GM18505 (cell line): Measurements from ENCODE around the gene CIAO3.

Experiments
- ATAC-seq: cut with Tn5 transposase; IDR thresholded peaks from one replicate; pipeline ENCODE4 v1.9.1; 2021; ENCODE audit not compliant: unreplicated experiment
- POLR2A ChIP-seq: IDR thresholded peaks from 4 replicates; pipeline ENCODE4 v1.6.1; 2011; ENCODE audit warnings: borderline replicate concordance; ENCODE audit not compliant: insufficient read depth, insufficient read length; ENCODE audit errors: extremely low read depth

The CIAO3 gene

DNA sequence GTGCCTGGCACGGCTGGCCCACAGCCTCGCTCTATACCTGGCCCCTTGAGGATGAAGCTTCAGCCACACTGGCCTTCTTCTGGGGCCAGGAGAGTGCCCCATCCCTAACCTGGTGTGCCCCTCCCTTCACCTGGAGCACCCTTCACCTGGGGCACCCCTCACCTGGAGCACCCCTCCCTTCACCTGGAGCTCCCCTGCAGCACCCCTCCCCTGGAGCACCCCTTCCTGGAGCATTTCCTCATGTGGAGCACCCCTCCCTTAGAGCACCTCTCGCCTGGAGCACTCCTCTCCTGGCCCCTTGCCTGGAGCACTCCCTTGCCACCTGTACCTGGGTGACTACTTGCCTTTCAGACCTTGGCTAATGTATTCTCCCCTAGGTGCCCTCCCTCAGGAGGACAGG lies 32.8 kb downstream of the CIAO3 start:
- ATAC-seq = no peak
- TF ChIP-seq POLR2A = no peak

DNA sequence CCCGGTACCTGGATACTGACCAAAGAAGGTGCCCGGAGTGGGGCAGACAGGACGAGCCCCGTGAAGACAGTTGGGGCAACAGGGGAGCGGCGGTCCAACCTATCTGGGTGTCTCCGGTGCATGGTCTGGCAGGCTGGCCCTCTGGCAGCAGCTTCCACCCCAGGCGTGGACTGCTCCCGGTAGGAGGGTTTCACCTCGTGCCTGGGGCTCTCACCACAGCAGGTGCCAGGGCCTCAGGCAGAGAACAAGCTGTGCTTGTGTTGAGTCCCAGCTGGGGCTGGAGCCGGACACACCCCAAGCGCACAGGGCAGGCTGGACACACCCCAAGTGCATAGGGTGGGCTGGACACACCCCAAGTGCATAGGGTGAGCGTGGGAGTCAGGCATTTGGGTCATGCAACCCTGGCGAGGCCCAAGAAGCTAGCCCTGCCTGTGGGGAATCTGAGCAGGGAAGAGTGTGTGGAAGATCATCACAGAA lies 33.7 kb downstream of the CIAO3 start:
- no peak for ATAC-seq
- no peak for TF ChIP-seq POLR2A

DNA sequence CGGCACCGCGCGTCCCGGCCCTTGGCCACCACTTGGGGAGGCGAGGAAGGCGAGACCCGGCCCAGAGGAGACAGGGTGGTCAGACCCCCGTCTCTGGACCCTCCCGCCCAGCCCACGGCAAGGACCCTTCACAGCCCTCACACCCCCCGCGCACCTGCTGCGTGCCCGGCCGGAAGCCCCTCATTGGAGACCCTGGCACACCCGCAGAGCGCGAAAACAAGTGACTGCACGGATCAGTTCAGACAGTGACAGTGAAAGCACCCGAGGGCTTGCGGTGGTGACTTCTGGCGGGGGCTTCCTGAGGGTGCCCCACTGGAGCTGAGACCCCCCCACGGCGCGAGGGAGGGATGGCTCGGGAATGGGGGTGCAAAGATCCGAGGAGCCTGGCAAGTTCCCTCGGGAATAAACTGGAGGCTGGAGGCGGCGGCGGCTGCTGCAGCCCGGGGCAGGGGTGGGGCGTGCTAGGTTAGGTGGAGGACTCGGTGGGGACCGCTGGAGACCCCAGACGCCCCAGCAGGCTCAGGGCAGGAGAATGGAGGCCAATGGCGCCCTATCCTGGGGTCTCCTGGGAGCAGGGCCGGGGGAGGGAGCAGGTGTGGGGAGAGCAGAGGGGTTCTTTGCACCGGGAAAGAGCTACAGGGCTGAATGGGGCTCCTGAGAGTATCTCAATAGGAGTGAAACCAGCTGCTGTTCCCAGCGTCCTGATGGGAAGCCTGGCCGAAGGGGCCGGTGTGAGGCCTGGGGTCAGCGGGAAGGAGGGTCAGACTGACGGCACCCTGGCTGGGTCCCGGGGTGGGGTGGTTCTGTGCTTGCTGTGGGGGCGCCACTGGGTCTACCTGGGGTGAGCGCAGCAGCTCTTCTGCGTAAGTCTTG lies 34.4 kb downstream of the CIAO3 start:
- TF ChIP-seq POLR2A = no peak
- no peak for ATAC-seq

DNA sequence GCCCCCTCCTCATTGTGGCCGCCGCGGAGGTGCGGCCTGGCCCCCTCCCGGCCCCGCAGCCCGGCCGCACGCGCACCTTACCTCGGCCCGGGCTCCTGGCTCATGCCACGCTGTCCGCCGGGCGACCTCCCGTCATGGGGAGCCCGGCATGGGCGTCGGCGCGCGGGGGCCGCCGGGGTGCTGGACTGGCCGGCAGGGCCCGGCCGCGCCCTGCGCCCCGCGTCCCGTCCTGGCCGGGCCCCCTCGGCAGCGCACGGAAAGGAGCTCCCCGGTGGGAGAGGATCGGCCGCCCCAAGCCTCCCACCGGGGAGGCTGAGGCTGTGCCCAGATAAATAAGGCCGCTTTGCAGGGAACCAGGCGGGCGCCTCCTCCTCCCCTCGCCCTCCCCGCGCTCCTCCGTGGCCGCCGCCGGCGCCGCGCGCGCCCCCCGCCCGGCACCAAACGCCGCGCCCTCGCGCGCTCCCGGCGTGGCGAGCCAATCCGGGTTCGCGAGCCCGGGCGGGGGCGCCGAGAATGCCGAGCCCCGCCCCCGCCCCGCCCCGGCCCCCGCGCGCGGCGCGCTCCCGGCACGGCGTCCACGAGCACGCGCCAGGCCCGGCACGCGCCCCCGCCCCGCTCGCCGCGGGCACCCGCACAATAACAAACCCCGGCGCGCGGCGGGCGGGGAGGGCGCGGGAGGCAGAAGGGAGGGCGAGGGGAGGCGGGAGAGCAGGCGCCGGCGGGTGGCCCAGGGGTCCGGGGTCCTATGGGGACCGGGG lies 35.2 kb downstream of the CIAO3 start, which contains the start of gene FBXL16:
Gene FBXL16 (minus strand): TSS at position 371 of the 758 bp plus-strand sequence. CDS start 8,396 bp downstream, outside the sequence.
- no peak for ATAC-seq
- TF ChIP-seq POLR2A = no peak

DNA sequence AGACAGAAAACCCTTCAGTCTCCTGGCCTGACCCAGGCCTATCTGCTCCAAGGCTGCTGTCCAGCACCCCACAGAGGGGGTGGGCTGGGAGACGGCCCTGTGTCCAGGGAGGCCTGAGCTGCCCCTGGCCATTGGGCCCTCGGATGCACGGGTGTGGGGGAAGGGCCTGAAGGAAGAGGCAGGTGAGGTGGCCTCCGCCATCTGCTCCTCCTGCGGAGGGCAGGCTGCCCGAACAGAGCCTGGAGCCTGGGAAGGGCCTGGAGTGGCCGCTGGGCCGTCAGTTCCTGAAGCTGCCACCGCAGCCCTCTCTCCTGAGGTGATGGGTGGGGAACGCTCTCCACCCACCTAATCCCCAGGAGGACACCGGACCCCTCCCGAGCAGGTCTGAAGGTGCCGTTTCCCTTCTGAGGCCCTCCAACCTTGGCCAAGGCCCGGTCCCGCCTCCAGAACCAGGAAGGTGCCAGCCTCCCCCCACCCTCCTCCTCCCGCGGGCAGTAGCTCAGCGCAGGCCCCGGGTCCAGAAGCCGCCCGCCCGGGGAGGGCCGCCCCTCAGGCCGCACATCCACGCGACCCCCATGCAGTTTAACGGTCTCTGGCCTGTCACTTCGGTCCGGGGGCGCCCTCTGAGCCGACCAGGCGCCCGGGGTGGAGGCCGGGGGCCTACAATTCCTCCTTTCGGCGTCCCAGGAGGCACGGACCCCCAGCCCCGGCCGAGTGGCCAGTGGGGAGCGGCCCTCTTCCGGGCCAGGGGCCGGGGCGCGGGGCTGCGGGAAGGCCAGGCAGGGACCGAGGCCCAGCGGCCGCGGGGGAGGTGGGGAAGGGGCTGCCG lies 36.0 kb downstream of the CIAO3 start:
- no peak for ATAC-seq
- no peak for TF ChIP-seq POLR2A

DNA sequence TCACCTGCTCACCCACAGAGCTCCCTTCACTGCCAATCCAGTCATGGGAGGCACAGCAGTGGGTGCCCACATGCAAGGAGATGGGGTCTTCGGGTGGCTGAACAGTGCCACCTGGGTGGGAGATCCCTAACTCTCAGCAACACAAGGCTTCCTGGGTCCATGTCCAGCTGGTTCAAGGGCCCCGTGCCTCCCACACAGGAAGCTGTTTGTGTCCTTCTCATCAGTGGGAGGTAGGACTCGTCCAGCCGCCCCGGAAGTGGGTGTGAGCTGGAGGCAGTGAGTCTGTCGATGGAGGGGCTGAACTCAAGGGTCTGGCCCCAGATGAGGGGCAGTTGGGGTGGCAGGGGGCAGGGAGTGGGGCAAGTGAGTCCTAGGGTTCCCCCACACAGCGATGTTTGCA lies 36.8 kb downstream of the CIAO3 start:
- no peak for TF ChIP-seq POLR2A
- no peak for ATAC-seq

DNA sequence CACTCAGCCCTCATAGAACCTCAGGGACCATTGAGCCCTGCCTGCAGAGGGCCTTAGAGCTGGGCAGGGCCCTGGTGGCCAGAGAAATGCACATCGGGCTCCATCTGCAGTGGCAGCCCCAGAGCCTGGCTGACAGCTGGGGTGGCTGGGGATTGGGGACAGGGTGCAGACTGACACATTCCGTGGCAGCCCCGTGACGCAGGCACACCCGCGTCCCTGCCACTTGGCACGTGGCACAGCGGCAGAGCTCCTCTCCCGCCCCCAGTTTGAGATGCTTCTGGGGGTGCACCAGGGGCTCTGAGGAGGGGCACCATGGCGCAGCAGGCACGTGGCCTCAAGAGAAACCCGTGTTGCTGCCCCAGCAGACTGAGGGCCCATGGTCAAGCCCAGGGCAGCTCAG lies 37.4 kb downstream of the CIAO3 start:
- ATAC-seq = no peak

DNA sequence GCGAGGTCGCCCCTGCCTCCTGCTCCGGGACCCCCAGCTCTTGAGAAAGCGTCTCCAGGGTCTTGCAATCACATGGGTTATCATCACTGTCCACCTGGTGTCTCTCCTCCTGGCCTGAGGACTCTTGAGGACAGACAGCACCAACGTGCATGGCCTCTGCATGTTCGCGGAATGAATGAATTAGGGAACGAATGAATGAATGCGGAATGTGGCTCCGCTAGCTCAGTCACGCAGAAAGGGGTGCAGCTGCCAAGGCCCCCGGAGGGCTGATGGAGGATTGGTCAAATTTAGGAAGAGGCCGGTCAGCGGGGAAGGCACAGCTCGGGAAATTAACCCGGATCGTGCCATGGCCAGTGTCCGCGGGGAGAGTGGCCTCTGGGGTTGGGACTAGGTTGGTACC lies 38.5 kb downstream of the CIAO3 start:
- ATAC-seq = no peak
- TF ChIP-seq POLR2A = no peak

More for the DNA sequence above, 37.4 kb downstream of the CIAO3 start:
- no peak for TF ChIP-seq POLR2A

DNA sequence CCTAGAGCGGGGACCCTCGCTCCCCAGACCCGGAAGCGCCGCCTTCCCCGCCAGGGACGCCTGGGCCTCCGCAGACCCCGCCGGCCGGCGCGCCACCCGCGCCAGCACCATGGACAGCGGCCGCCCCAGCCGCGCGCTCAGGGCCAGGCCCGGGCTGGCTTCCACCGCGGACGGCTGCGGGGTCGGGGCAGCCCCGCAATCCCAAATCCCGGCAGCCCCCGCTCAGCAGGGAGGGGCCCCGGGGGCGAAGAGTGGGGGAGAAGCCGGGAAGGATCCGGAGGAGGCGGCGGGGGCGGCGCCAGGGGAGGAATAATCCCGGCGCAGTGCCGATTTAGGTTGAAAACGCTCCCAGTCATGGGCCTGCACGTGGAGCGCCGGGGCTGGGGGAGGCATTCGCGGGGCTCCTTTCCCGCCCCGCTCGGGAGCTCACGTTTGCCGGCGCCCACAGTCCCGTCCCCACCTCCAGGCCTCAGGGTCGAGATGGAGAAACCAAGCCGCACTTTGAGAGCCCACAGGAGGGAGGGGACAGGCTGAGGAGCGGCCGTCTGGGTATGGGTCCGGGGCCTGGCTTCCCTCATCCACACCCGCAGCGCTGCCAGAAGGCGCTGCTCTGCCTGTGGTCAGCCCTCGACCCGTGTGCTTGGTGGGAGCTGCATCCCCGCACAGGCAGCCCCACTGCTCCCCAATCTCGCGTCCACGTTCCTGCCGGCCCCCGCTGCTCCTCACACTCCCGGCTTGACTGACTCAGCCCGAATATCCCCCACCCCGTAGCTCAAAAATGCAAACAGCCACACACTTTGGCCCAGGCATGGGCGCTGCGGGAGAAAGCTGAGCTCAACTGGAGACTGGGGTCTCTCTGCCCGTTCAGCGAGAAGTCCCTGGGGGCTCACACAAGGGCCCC lies 39.9 kb downstream of the CIAO3 start:
- no peak for ATAC-seq
- no peak for TF ChIP-seq POLR2A

DNA sequence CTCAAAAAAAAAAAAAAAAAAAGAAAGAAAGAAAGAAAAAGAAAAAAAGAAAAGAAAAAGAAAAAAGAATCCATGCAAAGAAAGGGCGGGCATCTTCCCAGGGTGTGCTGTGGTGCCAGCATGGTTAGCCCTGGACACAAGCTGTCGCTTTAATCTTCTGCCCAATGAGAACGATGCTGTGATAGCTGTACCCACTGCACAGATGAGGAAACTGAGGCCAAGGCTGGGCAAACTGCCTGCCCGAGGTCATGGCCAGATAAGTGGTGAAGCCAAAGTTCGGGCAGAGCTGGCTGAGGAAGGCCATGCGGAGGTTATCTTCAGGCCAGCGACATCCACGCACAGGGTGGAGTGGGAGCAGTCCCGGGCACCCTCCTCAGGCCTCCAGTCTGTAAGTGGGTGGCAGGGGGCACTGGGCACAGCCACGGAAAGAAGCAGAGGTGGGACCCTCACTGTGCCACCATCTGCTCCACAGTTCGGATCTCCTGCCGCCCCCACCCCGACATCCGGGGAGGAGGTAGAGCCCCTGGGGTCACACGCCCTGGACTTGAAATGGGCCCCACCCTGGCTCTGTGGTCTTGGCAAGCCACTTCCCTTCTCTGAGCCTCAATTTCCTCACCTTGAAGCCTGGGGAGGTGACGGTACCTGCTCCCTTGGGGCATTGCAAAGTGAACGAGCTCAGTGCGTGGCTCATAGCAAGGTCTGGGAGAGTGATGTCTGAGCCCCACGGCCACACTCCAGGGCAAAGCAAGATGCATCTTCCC lies 41.7 kb downstream of the CIAO3 start:
- no peak for TF ChIP-seq POLR2A
- no peak for ATAC-seq

DNA sequence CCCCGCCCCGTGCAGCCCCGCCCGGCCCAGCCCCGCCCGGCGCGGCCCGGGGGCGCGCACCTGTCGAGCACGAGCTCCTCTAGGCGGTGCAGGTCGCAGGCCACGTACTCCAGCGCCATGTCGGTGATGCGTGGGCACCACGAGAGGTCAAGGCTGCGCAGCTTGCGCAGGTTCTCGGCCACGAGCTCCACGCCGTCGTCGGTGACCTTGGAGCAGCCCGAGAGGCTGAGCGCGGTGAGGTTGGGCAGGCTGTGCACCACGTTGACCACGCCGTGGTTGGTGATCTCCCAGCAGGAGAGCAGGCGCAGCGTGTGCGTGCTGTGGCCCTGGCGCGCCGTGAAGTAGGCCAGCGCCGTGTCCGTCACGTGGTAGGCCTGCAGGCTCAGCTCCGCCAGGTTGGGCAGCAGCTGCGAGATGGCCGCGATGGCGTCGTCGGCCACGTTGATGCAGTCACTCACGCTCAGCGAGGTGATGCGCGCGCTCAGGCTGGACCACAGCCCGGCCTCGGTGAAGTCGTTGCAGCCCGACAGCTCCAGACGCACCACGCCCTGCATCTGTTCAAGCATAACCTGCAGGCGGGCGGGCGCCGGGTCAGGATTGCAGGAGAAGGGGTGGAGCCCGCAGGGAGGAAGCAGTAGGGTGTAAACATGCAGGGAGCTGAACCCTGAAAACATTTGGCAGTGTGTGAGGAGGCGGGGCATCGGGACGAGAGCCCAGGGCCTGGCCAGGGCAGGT lies 45.3 kb downstream of the CIAO3 start:
- no peak for ATAC-seq
- TF ChIP-seq POLR2A = no peak
